ENCODE data around the gene CBX8. TPM values are rescaled to one million over a fixed set of nuclear protein-coding genes. Genes with fewer than 3 reads are reported as not detected.

Gene CBX8
- polyA plus RNA-seq, 2 of the 4 experiments (the other 2 are of a cell fraction): 1.5 to 13.1 TPM

- no peak for TF ChIP-seq POLR2AphosphoS2 (conservative IDR thresholded peaks at IDR 0.05; ENCODE audit: low read length)
- TF ChIP-seq ESRRA (IDR thresholded peaks at IDR 0.05; ENCODE audit: borderline replicate concordance, low read length): no peak
- no peak for TF ChIP-seq RNF2 (IDR thresholded peaks at IDR 0.05; ENCODE audit: borderline replicate concordance, low read depth)
- TF ChIP-seq JUN (IDR thresholded peaks at IDR 0.05): peak; percentile 57 to 84; a peak in 4 of 5 replicates
- TF ChIP-seq ZSCAN20 (CRISPR knock-in tag; IDR thresholded peaks at IDR 0.05): no peak
- 0 out of 2 replicates have a peak, but pooled peaks have one; percentile 15 for TF ChIP-seq MAZ (IDR thresholded peaks at IDR 0.05; ENCODE audit: borderline replicate concordance, low read depth, low read length)
- TF ChIP-seq NFE2L2 (conservative IDR thresholded peaks at IDR 0.05; ENCODE audit: low read length): no peak
- no peak for TF ChIP-seq SREBF2 (IDR thresholded peaks at IDR 0.05)
- no peak for TF ChIP-seq FOSL2 (IDR thresholded peaks at IDR 0.05)
- peak; percentile 4; the same call in 1 of the 2 replicates for TF ChIP-seq FOSL2 (CRISPR knock-in tag; IDR thresholded peaks at IDR 0.05)
- TF ChIP-seq ZC3H11A (IDR thresholded peaks at IDR 0.05): no peak
- peak; percentile 24; the same call in 1 of the 2 replicates for TF ChIP-seq PHF8 (IDR thresholded peaks at IDR 0.05; ENCODE audit: borderline replicate concordance, low read depth)
- no peak for TF ChIP-seq EP300 (IDR thresholded peaks at IDR 0.05)
Observed at GRCh38 chr17:79792984-79793923, 3.6 kb downstream of the CBX8 start (continued).

- DNase-seq (ENCODE audit: low read depth in 1 of 2, low spot score in 1 of 2): peak in 1 of 2 experiments; percentile 55
- FAIRE-seq: no peak
- ATAC-seq: no peak
- TF ChIP-seq MYC (IDR thresholded peaks at IDR 0.05; ENCODE audit: borderline replicate concordance, low read length) (0 out of 2 replicates have a peak, but pooled peaks have one; percentile 10), E2F6 (IDR thresholded peaks at IDR 0.05; ENCODE audit: borderline replicate concordance, low read depth) (peak; percentile 36; the same call in 1 of the 2 replicates), MAX (IDR thresholded peaks at IDR 0.05) (no peak)
- peak overlapping the region; percentile 88 for H3K4me2 ChIP-seq
- 37% methylated on average over 22 of the region's 22 CpGs for WGBS (ENCODE audit: missing lambda C conversion rate)
- H3K4me3 ChIP-seq: peak overlapping the region; percentile 56
- POLR2A ChIA-PET: interaction anchor here (0.5 kb wide), 1 partner anchor 178 kb away, joined by 3 read pairs; no protein-coding TSS in a partner anchor
- H3K27ac ChIP-seq: peak overlapping the region; percentile 82 to 97
- H3K9me3 ChIP-seq: no peaks in the 10 kb centered on the region
- H3K4me1 ChIP-seq: peaks cover 36% of the 10 kb centered on the region
- CTCF ChIA-PET: interaction anchor here (1.0 to 39.8 kb wide), 7 partner anchors 28 to 309 kb away, joined by 4 to 1281 read pairs (median 9); partner anchors contain the start of genes CBX4 and GAA
Observed at GRCh38 chr17:79792341-79792871, 4.5 kb downstream of the CBX8 start.

- ATAC-seq (no peak), DNase-seq (ENCODE audit: low read depth in 1 of 2, low spot score in 1 of 2) (no peak), FAIRE-seq (no peak)
- H3K4me3 ChIP-seq: no peak overlapping the region
- CTCF ChIA-PET: interaction anchor here (1.2 to 39.8 kb wide), 6 partner anchors 29 to 201 kb away, joined by 6 to 1281 read pairs (median 32); partner anchors contain the start of gene CBX4
- TF ChIP-seq SREBF2 (IDR thresholded peaks at IDR 0.05): no peak
- 84% methylated on average over 26 of the region's 26 CpGs for WGBS (ENCODE audit: missing lambda C conversion rate)
- no peak overlapping the region; a peak in 1 of 6 replicates for H3K27ac ChIP-seq
- H3K4me2 ChIP-seq: peak overlapping the region; percentile 88; the same call in 1 of the 3 replicates
- no peaks in the 10 kb centered on the region for H3K9me3 ChIP-seq
- POLR2A ChIA-PET: no interaction called here
- H3K4me1 ChIP-seq: peaks cover 36% of the 10 kb centered on the region
Observed at GRCh38 chr17:79791735-79792161, 5.1 kb downstream of the CBX8 start.
